Measurements from ENCODE around the gene ERCC8.

ERCC8 gene

DNA sequence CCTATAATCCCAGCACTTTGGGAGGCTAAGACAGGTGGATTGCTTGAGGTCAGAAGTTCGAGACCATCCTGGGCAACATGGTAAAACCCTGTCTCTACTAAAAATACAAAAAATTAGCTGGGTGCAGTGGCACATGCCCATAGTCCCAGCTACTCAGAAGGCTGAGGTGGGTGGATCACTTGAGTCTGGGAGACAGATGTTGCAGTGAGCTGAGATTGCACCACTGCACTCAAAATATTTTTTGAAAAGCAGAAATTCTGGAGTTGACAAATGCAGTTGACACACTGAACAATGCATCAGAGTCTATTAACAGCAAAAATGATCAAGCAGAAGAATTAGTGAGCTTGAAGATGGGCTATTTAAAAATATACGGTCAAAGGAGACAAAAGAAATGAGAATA, 35.6 kb upstream of the ERCC8 start:
- POLR2A ChIA-PET, result no interaction called here
- no peak for TF ChIP-seq ZBTB26 (tag by site-specific recombination; optimal IDR thresholded peaks at IDR 0.05)
- TF ChIP-seq, protein P1, sequence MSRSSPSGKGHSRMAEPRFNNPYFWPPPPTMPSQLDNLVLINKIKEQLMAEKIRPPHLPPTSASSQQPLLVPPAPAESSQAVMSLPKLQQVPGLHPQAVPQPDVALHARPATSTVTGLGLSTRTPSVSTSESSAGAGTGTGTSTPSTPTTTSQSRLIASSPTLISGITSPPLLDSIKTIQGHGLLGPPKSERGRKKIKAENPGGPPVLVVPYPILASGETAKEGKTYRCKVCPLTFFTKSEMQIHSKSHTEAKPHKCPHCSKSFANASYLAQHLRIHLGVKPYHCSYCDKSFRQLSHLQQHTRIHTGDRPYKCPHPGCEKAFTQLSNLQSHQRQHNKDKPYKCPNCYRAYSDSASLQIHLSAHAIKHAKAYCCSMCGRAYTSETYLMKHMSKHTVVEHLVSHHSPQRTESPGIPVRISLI (tag by site-specific recombination; IDR thresholded peaks at IDR 0.05), result no peak
- TF ChIP-seq PRDM4 (tag by site-specific recombination; IDR thresholded peaks at IDR 0.05), result no peak
- TF ChIP-seq FEZF1 (tag by site-specific recombination; IDR thresholded peaks at IDR 0.05), result no peak
- no peak for TF ChIP-seq ZNF701 (tag by site-specific recombination; IDR thresholded peaks at IDR 0.05)
- TF ChIP-seq SP3 (tag by site-specific recombination; IDR thresholded peaks at IDR 0.05), result no peak
- TF ChIP-seq ZNF596 (tag by site-specific recombination; IDR thresholded peaks at IDR 0.05), result no peak
- no peak for TF ChIP-seq SCRT2 (tag by site-specific recombination; IDR thresholded peaks at IDR 0.05)
- no peak for TF ChIP-seq ZNF426 (tag by site-specific recombination; IDR thresholded peaks at IDR 0.05)
- TF ChIP-seq ZSCAN30 (tag by site-specific recombination; IDR thresholded peaks at IDR 0.05), result no peak
- no peak for TF ChIP-seq ZNF449 (tag by site-specific recombination; IDR thresholded peaks at IDR 0.05)
- TF ChIP-seq, protein P2, sequence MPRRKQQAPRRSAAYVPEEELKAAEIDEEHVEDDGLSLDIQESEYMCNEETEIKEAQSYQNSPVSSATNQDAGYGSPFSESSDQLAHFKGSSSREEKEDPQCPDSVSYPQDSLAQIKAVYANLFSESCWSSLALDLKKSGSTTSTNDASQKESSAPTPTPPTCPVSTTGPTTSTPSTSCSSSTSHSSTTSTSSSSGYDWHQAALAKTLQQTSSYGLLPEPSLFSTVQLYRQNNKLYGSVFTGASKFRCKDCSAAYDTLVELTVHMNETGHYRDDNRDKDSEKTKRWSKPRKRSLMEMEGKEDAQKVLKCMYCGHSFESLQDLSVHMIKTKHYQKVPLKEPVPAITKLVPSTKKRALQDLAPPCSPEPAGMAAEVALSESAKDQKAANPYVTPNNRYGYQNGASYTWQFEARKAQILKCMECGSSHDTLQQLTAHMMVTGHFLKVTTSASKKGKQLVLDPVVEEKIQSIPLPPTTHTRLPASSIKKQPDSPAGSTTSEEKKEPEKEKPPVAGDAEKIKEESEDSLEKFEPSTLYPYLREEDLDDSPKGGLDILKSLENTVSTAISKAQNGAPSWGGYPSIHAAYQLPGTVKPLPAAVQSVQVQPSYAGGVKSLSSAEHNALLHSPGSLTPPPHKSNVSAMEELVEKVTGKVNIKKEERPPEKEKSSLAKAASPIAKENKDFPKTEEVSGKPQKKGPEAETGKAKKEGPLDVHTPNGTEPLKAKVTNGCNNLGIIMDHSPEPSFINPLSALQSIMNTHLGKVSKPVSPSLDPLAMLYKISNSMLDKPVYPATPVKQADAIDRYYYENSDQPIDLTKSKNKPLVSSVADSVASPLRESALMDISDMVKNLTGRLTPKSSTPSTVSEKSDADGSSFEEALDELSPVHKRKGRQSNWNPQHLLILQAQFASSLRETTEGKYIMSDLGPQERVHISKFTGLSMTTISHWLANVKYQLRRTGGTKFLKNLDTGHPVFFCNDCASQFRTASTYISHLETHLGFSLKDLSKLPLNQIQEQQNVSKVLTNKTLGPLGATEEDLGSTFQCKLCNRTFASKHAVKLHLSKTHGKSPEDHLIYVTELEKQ (tag by site-specific recombination; IDR thresholded peaks at IDR 0.05; ENCODE audit: borderline replicate concordance), result no peak
- no peak for TF ChIP-seq CTCF (tag by site-specific recombination; IDR thresholded peaks at IDR 0.05)
- no peak for TF ChIP-seq ZNF704 (tag by site-specific recombination; IDR thresholded peaks at IDR 0.05)
- TF ChIP-seq INSM2 (tag by site-specific recombination; IDR thresholded peaks at IDR 0.05), result no peak
- TF ChIP-seq ZNF302 (tag by site-specific recombination; IDR thresholded peaks at IDR 0.05; ENCODE audit: low read depth), result no peak
- TF ChIP-seq ZNF677 (tag by site-specific recombination; IDR thresholded peaks at IDR 0.05), result no peak
- TF ChIP-seq RBAK (tag by site-specific recombination; IDR thresholded peaks at IDR 0.05), result no peak
- TF ChIP-seq GLIS1 (tag by site-specific recombination; IDR thresholded peaks at IDR 0.05), result no peak
- CTCF ChIA-PET, result interaction anchor here (0.5 kb wide), 1 partner anchor 538 kb away, joined by 3 read pairs; no protein-coding TSS in a partner anchor
- Histone ChIP-seq H3K9me3 (ENCODE audit: control insufficient read depth, insufficient read depth, low read depth, low read length) (no peaks in the 10 kb centered on the region; the same call in 1 of the 2 replicates), H3K27ac (ENCODE audit: extremely low read depth, low read depth, low read length) (no peak overlapping the region), H3K36me3 (ENCODE audit: control insufficient read depth in 2 of 2, insufficient read depth in 1 of 2, low read length in 2 of 2) (no peaks in the 10 kb centered on the region), H3K4me3 (ENCODE audit: low read depth, low read length) (no peak overlapping the region), H3K4me1 (ENCODE audit: control insufficient read depth, insufficient read depth, low read length) (no peaks in the 10 kb centered on the region)
